Left ventricle myocardium inferior (tissue), 1 donor: ENCODE measurements around the gene INPPL1. TPM values are rescaled to one million over a fixed set of nuclear protein-coding genes. Genes with fewer than 3 reads are reported as not detected.

Experiments used
- DNase-seq: peaks from one replicate; pipeline ENCODE4 v3.0.0-alpha.2; 2020
- H3K27ac ChIP-seq: fragments of 200-600 bp; replicated peaks from 2 replicates; pipeline ENCODE4 v1.8.0; 2021
- H3K27me3 ChIP-seq: fragments of 200-600 bp; 2 replicates; pipeline ENCODE4 v1.8.0; 2021; ENCODE audit warnings: low read depth
- H3K36me3 ChIP-seq: fragments of 200-600 bp; 2 replicates; pipeline ENCODE4 v1.8.0; 2021
- H3K4me1 ChIP-seq: fragments of 200-600 bp; 2 replicates; pipeline ENCODE4 v1.8.0; 2021
- H3K4me3 ChIP-seq: fragments of 200-600 bp; 2 replicates; pipeline ENCODE4 v1.8.0; 2021; ENCODE audit warnings: mild to moderate bottlenecking, moderate library complexity
- H3K9me3 ChIP-seq: fragments of 200-600 bp; replicated peaks from 2 replicates; pipeline ENCODE4 v1.8.0; 2021
- intact Hi-C: fragments of 100-400 bp; cut with micrococcal nuclease; formaldehyde crosslinking; loops from one replicate; pipeline ENCODE4 v1.11.0; 2022
- total RNA-seq: library from RNA; stranded (reverse); fragmentation: NEBNext Ultra II Directional; extraction: Animal tissue kit (Norgen Biotek cat#: 25700); gene quantifications from one replicate; pipeline ENCODE4 v1.2.1, GENCODE V29; 2021
- TF ChIP-seq, protein P1 (sequence below): fragments of 200-600 bp; IDR thresholded peaks from 2 replicates; pipeline ENCODE4 v1.8.0; 2021; ENCODE audit warnings: antibody characterized with exemption, mild to moderate bottlenecking, borderline replicate concordance
- donor health status: DM: no; HTN: yes; CAD: no; lungs with severe emphysema.

INPPL1 gene
- total RNA-seq, 1 donor from 2014 or later: 115 TPM

DNA sequence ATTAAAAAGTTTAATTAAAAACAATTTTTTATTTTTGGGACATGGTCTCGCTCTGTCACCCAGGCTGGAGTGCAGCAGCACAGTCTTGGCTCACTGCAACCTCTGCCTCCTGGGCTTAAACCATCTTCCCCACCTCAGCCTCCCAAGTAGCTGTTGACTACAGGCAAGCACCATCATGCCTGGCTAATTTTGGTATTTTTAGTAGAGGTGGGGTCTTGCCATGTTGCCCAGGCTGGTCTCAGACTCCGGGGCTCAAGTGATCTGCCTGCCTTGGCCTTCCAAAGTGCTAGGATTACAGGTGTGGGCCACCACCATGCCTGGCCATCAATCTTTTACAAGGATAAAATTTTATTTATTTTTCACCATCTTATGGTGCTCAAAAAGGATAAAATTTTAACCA, 62.7 kb downstream of the INPPL1 start:
- intact Hi-C loops: no loop called here

More for the DNA sequence above, 62.7 kb downstream of the INPPL1 start:
- Histone ChIP-seq H3K27ac (no peak overlapping the region), H3K9me3 (no peaks in the 10 kb centered on the region), H3K36me3 (no peaks in the 10 kb centered on the region), H3K27me3 (peaks cover 20% of the 10 kb centered on the region), H3K4me3 (no peak overlapping the region), H3K4me1 (no peaks in the 10 kb centered on the region)
- no peak for DNase-seq
- TF ChIP-seq, protein P1, sequence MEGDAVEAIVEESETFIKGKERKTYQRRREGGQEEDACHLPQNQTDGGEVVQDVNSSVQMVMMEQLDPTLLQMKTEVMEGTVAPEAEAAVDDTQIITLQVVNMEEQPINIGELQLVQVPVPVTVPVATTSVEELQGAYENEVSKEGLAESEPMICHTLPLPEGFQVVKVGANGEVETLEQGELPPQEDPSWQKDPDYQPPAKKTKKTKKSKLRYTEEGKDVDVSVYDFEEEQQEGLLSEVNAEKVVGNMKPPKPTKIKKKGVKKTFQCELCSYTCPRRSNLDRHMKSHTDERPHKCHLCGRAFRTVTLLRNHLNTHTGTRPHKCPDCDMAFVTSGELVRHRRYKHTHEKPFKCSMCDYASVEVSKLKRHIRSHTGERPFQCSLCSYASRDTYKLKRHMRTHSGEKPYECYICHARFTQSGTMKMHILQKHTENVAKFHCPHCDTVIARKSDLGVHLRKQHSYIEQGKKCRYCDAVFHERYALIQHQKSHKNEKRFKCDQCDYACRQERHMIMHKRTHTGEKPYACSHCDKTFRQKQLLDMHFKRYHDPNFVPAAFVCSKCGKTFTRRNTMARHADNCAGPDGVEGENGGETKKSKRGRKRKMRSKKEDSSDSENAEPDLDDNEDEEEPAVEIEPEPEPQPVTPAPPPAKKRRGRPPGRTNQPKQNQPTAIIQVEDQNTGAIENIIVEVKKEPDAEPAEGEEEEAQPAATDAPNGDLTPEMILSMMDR: no peak

Other genes with a start within 250 kb of the INPPL1 start
- 4.9 TPM for gene IL18BP, start 225.9 kb upstream of the INPPL1 start, total RNA-seq
- gene NUMA1, start 144.2 kb upstream of the INPPL1 start, total RNA-seq: 82.5 TPM
- 3.5 TPM for gene LRRC51, start 143.9 kb upstream of the INPPL1 start, total RNA-seq
- gene LAMTOR1, start 121.5 kb upstream of the INPPL1 start, total RNA-seq: 82.0 TPM
- not detected for gene TOMT, start 118.8 kb upstream of the INPPL1 start, total RNA-seq
- 43.9 TPM for gene ANAPC15, start 112.1 kb upstream of the INPPL1 start, total RNA-seq
- 1.7 TPM for gene FOLR3, start 89.0 kb upstream of the INPPL1 start, total RNA-seq
- 0.49 TPM for gene FOLR1, start 32.6 kb upstream of the INPPL1 start, total RNA-seq
- 20.9 TPM for gene FOLR2, start 8.0 kb upstream of the INPPL1 start, total RNA-seq
- gene PHOX2A, start 19.4 kb downstream of the INPPL1 start, total RNA-seq: not detected
- 20.5 TPM for gene CLPB, start 209.8 kb downstream of the INPPL1 start, total RNA-seq